ENCODE results near the gene WBP2.

Gene WBP2

GRCh38 chr17:75855310-75856061 lies at the start of gene WBP2:
WBP2 (minus strand) TSS chr17:75855335; CDS start chr17:75855297, 38 bp downstream.
- Mint-ChIP-seq H3K36me3 (ENCODE audit: low read depth) (peaks cover 2% of the 10 kb centered on the region), H3K4me3 (no peak within 1 kb of the TSS), H3K9me3 (no peaks in the 10 kb centered on the region), H3K4me1 (ENCODE audit: low read depth) (peaks cover 29% of the 10 kb centered on the region), H3K27me3 (ENCODE audit: low read depth) (no peaks in the 10 kb centered on the region), H3K27ac (peak within 1 kb of the TSS; percentile 79)

DNA sequence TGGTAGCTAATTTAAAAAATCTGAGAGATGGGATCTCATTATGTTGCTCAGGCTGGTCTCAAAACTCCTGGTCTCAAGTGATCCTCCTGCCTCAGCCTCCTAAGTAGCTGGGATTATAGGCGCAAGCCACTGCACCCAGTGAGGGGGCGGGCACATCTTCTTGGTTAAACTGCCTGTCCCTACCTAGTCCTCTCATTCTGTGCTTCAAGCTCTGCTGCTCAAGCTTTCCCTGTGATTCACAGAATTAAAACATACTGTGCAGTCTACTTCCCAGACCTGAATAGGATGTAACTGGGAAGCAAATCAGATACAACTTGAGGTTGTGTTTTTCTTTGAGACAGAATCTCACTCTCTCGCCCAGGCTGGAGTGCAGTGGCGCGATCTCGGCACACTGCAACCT lies 47.3 kb upstream of the WBP2 start:
- Mint-ChIP-seq H3K4me3 (no peak overlapping the region), H3K9me3 (no peaks in the 10 kb centered on the region), H3K4me1 (ENCODE audit: low read depth) (peaks cover 17% of the 10 kb centered on the region), H3K27me3 (ENCODE audit: low read depth) (no peaks in the 10 kb centered on the region), H3K36me3 (ENCODE audit: low read depth) (peaks cover 9% of the 10 kb centered on the region), H3K27ac (no peak overlapping the region)

DNA sequence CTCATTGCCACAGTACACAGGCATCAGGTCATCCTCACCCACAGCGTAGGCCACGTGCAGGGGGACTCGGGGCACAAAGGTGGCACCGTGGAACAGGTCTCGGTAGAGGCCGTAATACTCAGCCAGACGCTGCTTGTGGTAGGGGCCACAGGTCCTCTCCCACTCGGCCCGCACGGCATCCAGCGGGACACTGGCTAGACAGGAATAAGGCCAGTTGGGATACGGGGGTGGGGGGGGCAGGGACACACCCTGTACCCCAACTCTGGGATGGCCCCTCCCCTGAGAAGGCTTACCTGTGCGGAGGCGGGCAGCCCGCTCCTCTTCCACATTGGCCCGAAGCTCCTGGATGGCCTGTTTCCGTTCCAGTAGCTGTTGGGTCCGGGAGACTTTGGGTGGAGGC lies 46.6 kb upstream of the WBP2 start:
- Mint-ChIP-seq H3K27ac (no peak overlapping the region), H3K4me3 (no peak overlapping the region), H3K9me3 (no peaks in the 10 kb centered on the region), H3K36me3 (ENCODE audit: low read depth) (peaks cover 9% of the 10 kb centered on the region), H3K4me1 (ENCODE audit: low read depth) (peaks cover 19% of the 10 kb centered on the region), H3K27me3 (ENCODE audit: low read depth) (no peaks in the 10 kb centered on the region)

- Mint-ChIP-seq H3K4me1 (ENCODE audit: low read depth) (peaks cover 15% of the 10 kb centered on the region), H3K9me3 (no peaks in the 10 kb centered on the region), H3K27me3 (ENCODE audit: low read depth) (no peaks in the 10 kb centered on the region), H3K36me3 (ENCODE audit: low read depth) (peaks cover 9% of the 10 kb centered on the region), H3K27ac (no peak overlapping the region), H3K4me3 (no peak overlapping the region)
Measured at GRCh38 chr17:75900691-75901533, 45.8 kb upstream of the WBP2 start.

DNA sequence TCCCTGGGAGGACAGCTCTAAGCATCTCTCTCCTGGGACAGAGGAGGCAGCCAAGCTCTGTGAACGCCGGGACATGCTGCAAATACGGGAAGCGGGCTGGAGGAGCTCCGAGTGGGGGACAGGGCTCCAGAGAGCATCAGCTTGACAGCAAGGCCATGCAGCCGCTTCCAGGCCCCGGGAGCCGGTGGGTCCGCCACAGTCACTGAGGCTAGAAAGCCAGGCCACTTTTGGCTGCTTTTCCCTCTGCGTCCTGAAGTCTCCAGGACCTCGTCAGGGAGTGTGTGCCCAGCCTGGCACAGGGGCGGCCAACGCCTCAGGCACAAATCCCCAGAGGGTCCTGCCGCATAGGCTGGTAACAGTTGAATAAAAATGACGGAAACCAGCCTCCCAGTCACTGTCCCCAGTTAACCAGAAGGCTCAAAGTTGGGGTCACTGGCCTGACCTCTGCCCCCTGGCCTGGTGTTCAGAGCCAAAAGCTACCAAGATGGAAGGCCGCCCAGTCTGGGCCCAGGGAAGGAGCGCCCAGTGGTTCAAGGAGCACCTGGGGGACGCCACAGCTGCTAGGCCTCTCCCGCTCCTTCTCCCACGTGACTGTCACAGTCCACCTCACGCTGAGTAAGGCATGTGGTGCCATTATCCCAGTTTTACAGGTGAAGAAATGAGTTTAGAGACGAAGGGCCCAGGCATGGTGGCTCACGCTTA lies 44.8 kb upstream of the WBP2 start:
- Mint-ChIP-seq H3K4me1 (ENCODE audit: low read depth) (peaks cover 21% of the 10 kb centered on the region), H3K4me3 (no peak overlapping the region), H3K27ac (no peak overlapping the region), H3K27me3 (ENCODE audit: low read depth) (no peaks in the 10 kb centered on the region), H3K36me3 (ENCODE audit: low read depth) (peaks cover 11% of the 10 kb centered on the region), H3K9me3 (no peaks in the 10 kb centered on the region)

DNA sequence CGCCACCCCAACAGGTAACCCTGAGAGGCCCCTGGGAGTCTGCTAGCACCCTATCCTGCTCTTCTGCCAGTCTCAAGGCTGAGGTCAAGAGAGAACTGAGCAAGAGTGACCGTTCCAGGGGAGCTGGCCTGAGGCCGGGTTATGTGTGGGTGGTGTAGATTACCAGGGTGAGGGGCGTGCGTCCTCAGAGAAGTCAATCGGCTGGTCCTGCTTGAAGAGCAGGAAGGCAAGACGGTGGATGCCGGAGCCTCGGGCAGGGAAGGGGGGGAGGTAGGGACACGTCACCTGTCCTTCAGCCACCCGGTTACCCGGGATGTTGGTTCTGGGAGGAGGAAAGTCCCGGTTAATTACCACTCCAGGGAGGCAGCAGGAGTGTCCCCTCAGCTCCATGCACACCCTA lies 44.2 kb upstream of the WBP2 start:
- H3K36me3 Mint-ChIP-seq (ENCODE audit: low read depth): peaks cover 11% of the 10 kb centered on the region
- H3K27me3 Mint-ChIP-seq (ENCODE audit: low read depth): no peaks in the 10 kb centered on the region
- H3K4me3 Mint-ChIP-seq: no peak overlapping the region
- H3K9me3 Mint-ChIP-seq: no peaks in the 10 kb centered on the region
- H3K4me1 Mint-ChIP-seq (ENCODE audit: low read depth): peaks cover 21% of the 10 kb centered on the region
- no peak overlapping the region for H3K27ac Mint-ChIP-seq

- H3K27me3 Mint-ChIP-seq (ENCODE audit: low read depth): no peaks in the 10 kb centered on the region
- H3K36me3 Mint-ChIP-seq (ENCODE audit: low read depth): peaks cover 11% of the 10 kb centered on the region
- H3K4me1 Mint-ChIP-seq (ENCODE audit: low read depth): peaks cover 24% of the 10 kb centered on the region
- peak overlapping the region; percentile 15 for H3K27ac Mint-ChIP-seq
- no peak overlapping the region for H3K4me3 Mint-ChIP-seq
- H3K9me3 Mint-ChIP-seq: no peaks in the 10 kb centered on the region
Measured at GRCh38 chr17:75898791-75899190, 43.7 kb upstream of the WBP2 start.

DNA sequence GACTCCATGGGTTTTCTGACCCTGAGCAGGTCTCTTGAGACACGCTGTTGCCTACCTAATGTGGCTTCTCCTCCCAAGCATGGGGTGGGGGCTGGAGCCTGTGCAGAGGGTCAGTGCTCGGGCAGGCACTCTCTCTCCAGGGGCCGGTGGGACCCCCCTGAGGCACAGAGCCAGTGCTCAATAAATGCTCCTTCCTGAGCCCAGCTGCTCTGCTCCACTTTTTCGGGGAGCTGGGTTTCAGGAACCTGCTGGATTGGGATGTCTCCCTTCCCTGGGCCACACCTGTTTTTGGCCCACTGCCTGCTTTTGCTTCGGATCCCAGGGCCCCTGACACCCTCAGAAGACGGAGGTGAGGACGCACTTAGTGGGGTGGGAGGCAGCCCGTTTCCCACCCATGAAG lies 42.9 kb upstream of the WBP2 start:
- Mint-ChIP-seq H3K27ac (no peak overlapping the region), H3K27me3 (ENCODE audit: low read depth) (no peaks in the 10 kb centered on the region), H3K9me3 (no peaks in the 10 kb centered on the region), H3K4me1 (ENCODE audit: low read depth) (peaks cover 25% of the 10 kb centered on the region), H3K4me3 (peak overlapping the region; percentile 56), H3K36me3 (ENCODE audit: low read depth) (peaks cover 12% of the 10 kb centered on the region)

DNA sequence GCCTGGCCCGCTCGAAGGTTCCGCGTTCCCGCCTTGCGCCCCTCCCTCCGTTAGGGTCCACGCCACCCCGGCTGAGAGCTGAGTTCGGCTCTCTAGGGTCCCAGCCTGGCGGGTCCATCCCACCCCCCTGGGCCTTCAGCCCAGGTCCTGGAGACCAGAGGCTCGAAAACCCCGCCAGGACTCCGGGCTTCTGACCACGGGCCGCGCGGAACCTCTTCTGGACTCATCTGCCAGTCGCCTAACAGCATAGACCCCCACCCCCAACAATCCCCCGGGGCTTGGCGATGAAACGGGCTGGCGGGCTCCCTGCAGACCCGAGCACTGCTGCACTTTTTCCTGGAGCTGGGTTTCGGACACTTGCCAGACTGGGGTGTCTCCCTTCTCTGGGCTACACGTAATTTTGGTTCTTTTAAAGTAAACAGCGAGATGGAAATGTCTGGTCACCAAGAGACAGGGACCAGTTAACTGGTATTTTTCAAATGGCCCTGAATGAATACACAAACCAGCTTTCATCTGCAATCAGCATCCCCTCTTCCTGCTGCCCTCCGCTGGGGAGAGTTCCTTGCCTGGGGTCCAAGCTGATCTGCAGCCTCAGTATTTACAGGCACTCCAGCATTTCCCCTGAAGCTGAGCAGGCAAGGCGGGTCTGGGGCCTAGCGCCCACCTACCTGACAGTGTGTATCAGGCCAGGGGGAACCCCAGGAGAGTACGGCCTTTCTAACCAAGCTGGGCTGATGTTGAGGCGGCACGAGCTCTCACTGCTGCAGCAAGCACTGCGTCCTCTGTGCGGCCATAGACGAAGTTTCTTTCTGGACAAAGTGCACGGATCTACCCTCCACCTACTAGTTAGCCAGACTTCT lies 42.3 kb upstream of the WBP2 start:
- H3K27ac Mint-ChIP-seq: peak overlapping the region; percentile 76
- H3K27me3 Mint-ChIP-seq (ENCODE audit: low read depth): no peaks in the 10 kb centered on the region
- peaks cover 25% of the 10 kb centered on the region for H3K4me1 Mint-ChIP-seq (ENCODE audit: low read depth)
- peak overlapping the region; percentile 56 for H3K4me3 Mint-ChIP-seq
- H3K36me3 Mint-ChIP-seq (ENCODE audit: low read depth): peaks cover 12% of the 10 kb centered on the region
- H3K9me3 Mint-ChIP-seq: no peaks in the 10 kb centered on the region

GRCh38 chr17:75896415-75897159 lies 41.5 kb upstream of the WBP2 start, which contains the start of gene TRIM65:
TRIM65 (minus strand) TSS chr17:75896951; CDS start chr17:75896937, 14 bp downstream.
- Mint-ChIP-seq H3K4me1 (ENCODE audit: low read depth) (peaks cover 25% of the 10 kb centered on the region), H3K36me3 (ENCODE audit: low read depth) (peaks cover 10% of the 10 kb centered on the region), H3K9me3 (no peaks in the 10 kb centered on the region), H3K27ac (peak within 1 kb of the TSS; percentile 83), H3K27me3 (ENCODE audit: low read depth) (no peaks in the 10 kb centered on the region), H3K4me3 (peak within 1 kb of the TSS; percentile 82)

DNA sequence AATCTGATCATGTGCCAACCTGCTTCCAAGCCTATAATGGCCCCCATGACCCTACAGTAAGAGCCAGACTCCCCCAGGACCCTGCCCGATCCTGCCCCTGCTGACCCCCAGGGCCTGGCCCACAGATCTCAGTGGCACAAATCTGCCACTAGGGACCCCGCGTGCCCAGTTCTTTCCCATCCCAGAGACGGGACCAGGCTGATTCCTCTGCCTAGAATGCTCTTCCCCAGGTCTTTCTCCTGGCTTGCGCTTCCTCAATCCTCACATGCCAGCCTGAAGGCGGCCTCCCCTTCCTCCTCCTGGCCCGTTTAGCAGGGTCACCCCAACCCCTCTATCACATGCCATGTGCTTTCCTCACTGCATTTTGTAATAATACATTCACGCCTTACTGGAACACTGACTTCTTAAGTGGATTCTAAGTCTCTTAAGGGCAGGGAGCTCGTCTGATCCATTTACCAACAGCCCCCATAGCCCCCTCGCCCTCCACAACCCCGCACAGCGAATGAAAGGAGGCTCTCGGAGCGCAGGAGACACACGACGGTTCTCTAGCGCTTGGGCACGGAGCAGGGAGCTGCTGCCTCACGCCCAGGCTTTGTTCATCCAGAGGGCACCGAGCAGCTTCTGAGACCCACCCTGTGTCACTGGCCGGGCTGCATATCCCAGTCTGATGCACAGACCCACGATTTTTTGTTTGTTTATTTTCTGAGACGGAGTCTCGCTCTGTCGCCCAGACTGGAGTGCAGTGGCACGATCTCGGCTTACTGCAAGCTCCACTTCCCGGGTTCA lies 40.4 kb upstream of the WBP2 start:
- H3K27ac Mint-ChIP-seq: peak overlapping the region; percentile 83
- H3K9me3 Mint-ChIP-seq: no peaks in the 10 kb centered on the region
- H3K27me3 Mint-ChIP-seq (ENCODE audit: low read depth): no peaks in the 10 kb centered on the region
- peaks cover 23% of the 10 kb centered on the region for H3K4me1 Mint-ChIP-seq (ENCODE audit: low read depth)
- peaks cover 10% of the 10 kb centered on the region for H3K36me3 Mint-ChIP-seq (ENCODE audit: low read depth)
- H3K4me3 Mint-ChIP-seq: peak overlapping the region; percentile 82

- no peaks in the 10 kb centered on the region for H3K9me3 Mint-ChIP-seq
- H3K4me3 Mint-ChIP-seq: peak overlapping the region; percentile 21
- peaks cover 10% of the 10 kb centered on the region for H3K36me3 Mint-ChIP-seq (ENCODE audit: low read depth)
- H3K27ac Mint-ChIP-seq: peak overlapping the region; percentile 78
- no peaks in the 10 kb centered on the region for H3K27me3 Mint-ChIP-seq (ENCODE audit: low read depth)
- peaks cover 23% of the 10 kb centered on the region for H3K4me1 Mint-ChIP-seq (ENCODE audit: low read depth)
Measured at GRCh38 chr17:75894049-75894733, 39.1 kb upstream of the WBP2 start.

Data from T-helper 1 cell treated with Interleukin-12 subunit alpha and Interleukin-12 subunit beta and Interleukin-4 antibody, amounts not matched to agents 30 μg/mL and 1 μg/mL, for 36 hours (primary cell).